IPS-NIHi7 (cell line): ENCODE measurements around the gene SCP2D1.

ENCODE experiments used
- DNase-seq: peaks from one replicate; pipeline ENCODE4 v3.0.0; 2012; ENCODE audit warnings: mixed read lengths; ENCODE audit errors: extremely low spot score

The SCP2D1 gene

DNA sequence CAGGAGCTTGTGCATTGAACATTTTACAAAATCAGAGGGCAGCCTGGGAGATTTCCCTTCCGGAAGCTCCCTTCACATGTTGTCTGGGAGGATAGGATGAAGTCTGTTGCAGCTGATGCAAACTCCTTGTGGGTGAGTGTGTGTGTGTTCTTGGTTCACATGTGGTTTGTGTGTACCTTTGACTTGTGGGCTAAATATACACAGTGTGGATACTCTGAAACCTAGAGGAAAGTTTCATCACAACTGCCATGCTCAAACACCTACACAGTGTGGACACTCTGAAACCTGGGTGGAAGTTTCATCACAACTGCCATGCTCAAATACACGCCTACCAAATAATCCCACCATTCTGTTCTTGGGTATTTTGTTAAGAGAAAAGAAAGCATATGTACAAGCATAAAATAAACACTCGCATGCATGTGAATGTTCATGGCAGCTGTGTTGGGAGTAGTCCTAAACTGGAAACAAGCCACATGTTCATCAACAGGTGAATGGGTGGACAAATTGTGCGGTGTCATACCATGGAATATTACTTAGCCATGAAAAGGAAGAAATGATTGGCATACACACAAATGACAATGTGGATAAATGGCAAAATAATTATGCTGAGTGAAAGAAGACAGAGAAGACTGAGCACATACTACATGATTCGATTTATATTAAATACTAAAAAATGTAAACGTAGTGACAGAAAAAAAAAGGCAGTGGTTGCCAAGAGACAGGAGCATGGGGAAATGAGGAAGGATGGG lies 1.8 kb downstream of the SCP2D1 start:
- DNase-seq: no peak

DNA sequence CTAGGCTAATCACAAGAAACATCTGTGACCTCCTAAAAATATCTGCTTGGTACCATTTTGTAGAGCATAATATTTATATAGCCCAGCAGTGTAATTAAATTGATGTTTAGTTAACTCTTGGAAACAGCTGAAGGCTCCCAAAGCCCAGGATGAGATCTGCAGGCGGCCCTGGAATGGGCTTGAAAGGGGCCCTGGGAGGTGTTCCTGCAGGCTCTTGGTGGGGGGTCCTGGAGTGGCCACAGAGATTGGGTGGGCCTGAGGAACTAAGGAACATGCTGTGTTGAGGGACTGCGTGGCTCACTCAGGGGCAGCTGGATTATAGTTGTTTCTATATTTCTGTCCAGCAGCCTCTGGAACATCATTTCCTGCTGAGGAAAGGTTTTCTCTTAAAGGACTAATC lies 9.2 kb downstream of the SCP2D1 start:
- DNase-seq: no peak

DNA sequence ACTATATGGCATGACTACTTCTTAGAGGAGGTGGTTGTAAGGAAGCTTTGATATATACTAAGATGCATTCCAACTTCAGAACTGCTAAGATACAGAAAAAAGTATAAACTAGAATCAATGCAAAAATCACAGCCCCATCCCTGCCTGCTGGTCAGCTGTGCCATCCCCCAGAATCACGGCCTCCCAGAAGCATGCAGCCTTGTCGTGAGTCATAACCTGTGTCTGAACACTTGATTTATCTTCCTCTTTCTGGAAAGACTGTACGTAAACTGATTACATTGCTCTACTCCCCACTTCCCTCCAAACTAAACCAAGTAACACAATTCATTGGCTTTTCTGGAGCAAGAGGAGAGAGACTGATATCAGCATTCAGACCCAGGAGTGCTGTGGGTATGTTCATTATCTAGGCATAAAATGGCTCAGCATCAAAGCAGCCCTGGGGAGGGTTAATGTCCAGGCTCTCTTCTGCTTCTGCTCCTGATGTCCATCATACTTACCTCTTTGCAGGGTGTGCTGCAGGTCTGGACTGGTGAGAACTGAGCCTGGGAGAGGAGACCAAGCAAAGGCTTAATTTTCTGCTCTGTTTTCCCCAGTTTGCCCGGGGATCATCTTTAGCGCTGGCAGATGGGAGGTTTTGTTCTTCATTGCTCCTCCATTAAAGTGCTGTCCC lies 18.4 kb downstream of the SCP2D1 start:
- DNase-seq: no peak

- no peak for DNase-seq
These were observed 19.1 kb downstream of the SCP2D1 start for GRCh38 chr20:18832546-18833200.

DNA sequence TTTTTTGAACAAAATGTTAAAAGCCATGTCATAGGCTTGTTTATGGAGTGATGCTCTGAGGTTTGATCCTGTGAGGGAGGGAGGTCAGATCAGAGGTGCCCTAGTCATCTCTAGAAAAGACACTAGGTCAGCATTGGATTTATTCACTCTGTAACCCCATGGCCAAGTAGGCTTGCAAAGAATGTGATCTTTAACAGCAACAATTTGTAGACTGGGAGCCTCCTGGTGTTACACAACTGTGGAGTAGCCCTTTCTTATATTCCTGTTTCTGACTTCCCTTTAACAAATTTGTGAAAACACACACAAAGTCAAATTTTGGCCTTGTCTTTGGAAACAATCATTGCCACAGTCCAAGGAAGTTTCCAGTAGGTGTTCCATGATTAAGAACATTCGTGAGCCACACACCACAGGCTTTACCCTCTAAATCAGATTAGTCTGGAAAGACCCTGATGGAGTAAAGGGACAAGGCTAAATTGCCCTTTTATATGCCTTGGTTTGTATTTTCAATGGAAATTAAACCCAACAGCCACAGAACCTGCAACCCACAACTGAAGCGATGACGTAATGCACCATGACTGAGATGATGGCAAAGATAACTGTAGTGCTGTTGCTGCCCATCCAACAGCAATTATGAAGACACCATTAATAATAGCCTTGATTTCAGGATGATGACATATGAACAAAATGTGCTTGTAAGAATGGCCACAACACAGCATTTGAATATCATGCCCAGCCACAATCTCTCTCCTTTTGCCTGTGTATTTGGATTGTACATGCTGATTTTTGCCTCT lies 22.1 kb downstream of the SCP2D1 start:
- DNase-seq: no peak

- DNase-seq: no peak
These were observed 24.1 kb downstream of the SCP2D1 start for GRCh38 chr20:18837718-18838117.

- DNase-seq: no peak
These were observed 26.1 kb downstream of the SCP2D1 start for GRCh38 chr20:18839507-18840247.

- DNase-seq: no peak
These were observed 26.7 kb downstream of the SCP2D1 start for GRCh38 chr20:18840248-18840645.

DNA sequence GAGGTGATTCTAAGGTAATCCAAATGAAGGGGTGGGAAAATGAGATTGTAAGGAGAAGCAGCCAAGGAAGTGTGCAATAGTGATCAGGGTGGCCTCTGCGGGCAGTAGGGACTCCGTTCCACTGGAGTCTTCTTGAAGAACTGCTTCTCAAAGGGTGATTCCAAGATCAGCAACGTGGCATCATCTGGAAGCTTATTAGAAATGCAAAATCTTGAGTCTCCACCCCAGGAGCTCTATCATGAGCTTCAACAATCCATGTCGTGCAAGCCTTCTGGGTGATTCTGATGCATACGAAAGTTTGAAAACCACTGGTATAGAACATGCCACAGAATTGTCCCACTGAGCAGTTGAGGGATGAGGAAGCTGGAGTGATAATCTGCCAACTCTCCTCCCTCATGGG lies 31.4 kb downstream of the SCP2D1 start:
- DNase-seq: no peak

DNA sequence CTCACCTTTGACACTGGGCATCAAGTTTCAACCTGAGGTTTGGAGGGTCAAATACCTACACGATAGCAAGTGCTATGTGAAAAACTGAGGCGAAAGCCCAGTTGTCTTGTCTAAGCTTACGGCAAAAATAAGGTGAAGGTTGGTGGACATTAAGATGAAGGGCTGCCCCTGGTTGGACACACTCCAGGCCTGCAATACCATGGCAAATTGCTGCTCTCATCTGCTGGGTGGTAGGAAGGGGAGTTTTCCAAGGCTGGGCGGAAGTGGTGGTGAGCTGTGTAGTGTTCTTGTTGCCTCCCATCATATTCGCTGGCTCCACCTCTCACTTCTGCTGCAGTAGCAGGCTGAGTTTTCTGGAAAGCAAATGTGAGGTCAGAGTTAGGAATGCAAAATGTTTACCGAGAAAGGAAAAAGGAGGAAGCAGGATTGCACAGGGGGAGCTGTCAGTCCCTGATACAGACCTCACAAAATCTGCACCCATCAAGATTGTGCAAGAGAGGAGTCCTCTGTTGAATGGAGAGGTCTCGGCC lies 33.7 kb downstream of the SCP2D1 start:
- no peak for DNase-seq

DNA sequence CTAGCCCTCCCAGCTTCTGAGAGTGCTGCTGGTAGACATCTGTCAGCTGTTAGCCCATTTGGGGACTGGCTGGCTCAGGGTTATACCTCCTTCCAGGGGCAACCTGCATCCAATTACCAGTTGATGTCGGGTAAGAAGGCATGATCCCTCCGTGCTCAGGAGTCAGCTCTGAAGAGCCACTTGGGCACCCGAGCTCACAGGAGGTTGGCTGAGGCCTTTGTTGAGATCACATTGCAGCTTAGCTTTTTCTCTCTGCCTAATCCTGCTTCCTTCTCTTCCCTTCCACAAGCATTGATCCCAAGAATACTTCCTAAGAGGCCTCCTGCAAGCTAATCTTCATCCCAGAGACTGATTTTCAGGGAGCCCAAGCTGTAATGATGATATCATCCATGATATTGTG lies 35.5 kb downstream of the SCP2D1 start:
- no peak for DNase-seq

DNA sequence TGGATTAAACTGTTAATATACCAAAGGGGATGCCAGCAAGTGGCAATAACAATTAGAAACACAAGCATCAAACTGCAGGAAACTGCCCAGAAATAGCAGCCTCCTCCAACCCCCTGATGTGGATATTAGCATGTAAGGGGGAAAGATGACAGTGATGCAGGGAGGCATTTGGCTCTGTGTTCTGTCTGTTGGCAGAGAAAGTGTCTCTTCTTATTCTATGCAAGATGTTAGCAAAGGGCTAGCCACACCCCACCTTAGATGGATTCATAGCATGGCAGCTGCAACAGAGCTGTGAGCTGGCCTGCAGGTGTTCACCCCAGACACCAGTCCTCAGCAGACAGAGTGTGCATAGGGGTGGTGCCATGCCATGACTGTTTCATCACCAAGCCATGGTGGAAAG lies 38.0 kb downstream of the SCP2D1 start:
- DNase-seq: no peak

DNA sequence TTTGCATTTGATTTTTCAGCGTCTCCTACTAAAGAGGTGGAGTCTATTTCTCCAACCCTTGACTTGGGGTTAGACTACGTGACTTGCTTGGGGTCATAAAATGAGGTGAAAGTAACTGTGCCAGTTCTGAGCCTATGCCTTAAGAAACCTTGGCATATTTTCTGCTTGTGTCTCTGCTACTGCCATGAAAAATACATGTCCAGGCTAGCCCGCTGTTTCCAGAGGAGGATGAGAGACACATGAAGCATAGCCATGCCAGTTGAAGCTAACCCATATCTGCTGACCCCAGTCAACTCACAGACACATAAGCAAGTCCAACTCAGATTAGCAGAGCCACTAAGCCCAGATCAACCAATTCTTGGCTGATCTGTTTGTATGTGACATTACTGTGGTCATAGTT lies 38.7 kb downstream of the SCP2D1 start:
- no peak for DNase-seq

- no peak for DNase-seq
These were observed 39.6 kb downstream of the SCP2D1 start for GRCh38 chr20:18853216-18853615.

DNA sequence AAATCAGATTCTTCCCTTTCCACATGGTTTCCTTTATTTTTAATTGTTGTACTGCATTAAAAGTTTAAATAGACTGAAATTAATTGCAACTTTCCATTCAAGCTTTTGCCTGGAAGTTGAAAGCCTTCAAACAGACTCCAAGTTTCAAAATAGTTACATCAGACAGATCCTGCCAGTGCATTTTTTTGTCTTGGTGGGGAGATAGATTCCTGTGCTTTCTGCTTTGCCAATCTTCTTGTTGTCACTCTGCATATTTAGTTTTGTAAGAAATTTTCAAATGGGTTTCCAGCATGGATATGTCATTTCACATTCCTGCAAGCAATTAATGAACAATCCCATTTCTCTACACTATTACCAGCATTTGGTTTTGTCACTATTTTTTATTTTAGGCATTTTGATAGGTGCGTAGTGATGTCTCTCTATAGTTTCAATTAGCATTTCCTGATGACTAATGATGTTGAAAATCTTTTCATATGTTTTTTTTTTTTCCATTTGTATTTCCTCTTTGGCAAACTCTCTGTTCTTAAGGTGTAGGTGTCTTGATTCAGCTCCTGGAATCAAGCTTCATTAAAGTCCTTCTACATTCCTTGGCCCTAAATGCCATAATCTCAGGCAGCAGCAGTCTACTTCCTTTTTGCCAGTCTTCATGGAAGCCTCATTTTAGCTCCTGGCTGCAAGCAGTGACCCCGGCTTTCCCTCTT lies 40.5 kb downstream of the SCP2D1 start:
- no peak for DNase-seq

DNA sequence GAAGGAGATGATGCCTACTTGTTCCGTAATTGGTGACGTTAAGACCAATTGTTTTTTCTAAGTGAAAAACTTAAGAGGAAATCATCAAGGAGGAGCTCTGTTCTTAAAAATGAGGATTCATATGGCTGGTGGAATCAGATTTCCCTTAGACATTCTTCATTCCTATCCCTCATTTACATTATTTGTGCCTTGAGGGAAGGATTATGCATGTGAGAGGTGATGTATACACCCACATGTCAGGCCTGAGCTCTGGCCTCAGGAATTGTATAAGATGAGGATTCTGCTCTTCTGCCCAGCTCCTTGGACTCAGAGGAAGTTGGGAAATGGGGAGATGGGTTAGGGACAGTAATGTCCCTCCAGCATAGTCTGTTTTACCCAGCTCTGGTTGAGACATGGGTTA lies 42.3 kb downstream of the SCP2D1 start:
- DNase-seq: no peak

GRCh38 chr20:18856873-18857272 lies 43.3 kb downstream of the SCP2D1 start:
- peak; percentile 41 for DNase-seq

DNA sequence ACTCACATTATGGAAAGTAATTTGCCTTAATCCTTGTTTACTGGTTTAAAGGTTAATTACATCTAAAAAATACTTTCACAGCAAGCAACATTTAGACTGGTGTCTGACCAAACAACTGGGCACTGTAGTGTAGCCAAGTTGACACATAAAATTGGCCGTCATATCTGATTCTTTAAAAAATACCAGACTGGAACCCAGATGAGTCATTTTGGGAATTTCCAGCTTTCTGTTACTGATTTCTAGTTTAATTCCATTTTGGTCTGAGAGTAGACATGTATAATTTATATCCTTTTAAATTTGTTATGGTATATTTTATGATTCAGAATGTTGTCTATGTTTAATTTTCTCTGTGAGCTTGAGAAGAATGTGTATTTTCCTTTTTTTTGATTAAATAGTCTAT lies 44.1 kb downstream of the SCP2D1 start:
- DNase-seq: no peak

- DNase-seq: no peak
These were observed 45.2 kb downstream of the SCP2D1 start for GRCh38 chr20:18858816-18859215.
